Hepatocyte (in vitro differentiated cells): ENCODE measurements around the gene C19orf81.

Experiments used
- EZH2 ChIP-seq: fragments of 200-600 bp; sonication (generic); IDR thresholded peaks from 2 replicates; pipeline ENCODE4 v1.6.1; 2016; ENCODE audit warnings: antibody characterized with exemption, mild to moderate bottlenecking, borderline replicate concordance
- EZH2phosphoT487 ChIP-seq: fragments of 200-600 bp; sonication (generic); IDR thresholded peaks from one replicate; pipeline ENCODE4 v1.6.1; 2018; ENCODE audit warnings: antibody characterized with exemption, mild to moderate bottlenecking, low read depth, moderate library complexity; ENCODE audit not compliant: unreplicated experiment, severe bottlenecking
- TF ChIP-seq, protein P1 (sequence below): fragments of 200-600 bp; sonication (generic); IDR thresholded peaks from 2 replicates; pipeline ENCODE4 v1.5.1; 2016; ENCODE audit warnings: antibody characterized with exemption, mild to moderate bottlenecking; ENCODE audit not compliant: poor library complexity

DNA sequence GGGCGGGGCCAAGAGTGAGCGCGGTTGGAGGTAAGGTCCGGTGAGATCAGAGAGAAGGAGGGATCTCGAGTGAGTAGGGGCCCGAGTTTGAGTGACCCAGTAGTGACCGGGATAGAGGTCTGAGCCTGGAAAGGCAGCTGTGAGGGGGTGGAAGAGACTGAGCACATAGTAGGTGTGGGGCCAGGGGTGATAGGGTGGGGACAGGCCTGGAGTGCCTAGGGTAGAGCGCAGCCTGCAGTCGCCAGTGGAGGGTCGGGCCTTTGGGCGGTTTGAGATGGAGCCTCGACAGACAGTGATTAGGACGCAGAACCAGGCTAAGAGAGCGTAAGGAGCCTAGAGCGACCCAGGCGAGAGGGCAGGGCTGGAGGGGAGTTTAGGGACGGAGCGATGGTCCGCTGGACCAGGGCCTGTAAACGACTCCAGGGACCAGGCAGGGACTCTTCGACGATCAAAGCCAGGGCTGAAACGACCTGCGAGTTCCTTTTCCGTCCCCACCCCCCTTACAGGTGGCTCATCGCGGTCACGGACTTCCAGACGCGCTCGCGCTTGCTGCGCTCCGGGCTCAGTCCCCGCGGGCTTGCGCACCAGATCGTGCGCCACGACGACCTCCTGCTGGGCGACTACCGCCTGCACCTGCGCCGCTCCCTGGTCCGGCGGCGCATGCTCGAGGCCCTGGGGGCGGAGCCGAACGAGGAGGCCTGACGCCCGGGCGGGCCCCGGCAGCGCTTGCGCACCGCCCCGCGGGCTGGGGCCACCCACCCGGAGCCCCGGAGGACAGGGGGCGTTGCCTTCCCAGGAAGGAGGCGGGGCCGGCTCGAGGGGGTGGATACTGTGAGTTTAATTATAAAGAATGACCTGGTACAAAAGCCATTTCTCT lies 9.4 kb downstream of the C19orf81 start:
- TF ChIP-seq EZH2 (no peak), EZH2phosphoT487 (no peak)
- TF ChIP-seq, protein P1, sequence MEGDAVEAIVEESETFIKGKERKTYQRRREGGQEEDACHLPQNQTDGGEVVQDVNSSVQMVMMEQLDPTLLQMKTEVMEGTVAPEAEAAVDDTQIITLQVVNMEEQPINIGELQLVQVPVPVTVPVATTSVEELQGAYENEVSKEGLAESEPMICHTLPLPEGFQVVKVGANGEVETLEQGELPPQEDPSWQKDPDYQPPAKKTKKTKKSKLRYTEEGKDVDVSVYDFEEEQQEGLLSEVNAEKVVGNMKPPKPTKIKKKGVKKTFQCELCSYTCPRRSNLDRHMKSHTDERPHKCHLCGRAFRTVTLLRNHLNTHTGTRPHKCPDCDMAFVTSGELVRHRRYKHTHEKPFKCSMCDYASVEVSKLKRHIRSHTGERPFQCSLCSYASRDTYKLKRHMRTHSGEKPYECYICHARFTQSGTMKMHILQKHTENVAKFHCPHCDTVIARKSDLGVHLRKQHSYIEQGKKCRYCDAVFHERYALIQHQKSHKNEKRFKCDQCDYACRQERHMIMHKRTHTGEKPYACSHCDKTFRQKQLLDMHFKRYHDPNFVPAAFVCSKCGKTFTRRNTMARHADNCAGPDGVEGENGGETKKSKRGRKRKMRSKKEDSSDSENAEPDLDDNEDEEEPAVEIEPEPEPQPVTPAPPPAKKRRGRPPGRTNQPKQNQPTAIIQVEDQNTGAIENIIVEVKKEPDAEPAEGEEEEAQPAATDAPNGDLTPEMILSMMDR: no peak
